Measurements from ENCODE around the gene LRRC51.

DNA sequence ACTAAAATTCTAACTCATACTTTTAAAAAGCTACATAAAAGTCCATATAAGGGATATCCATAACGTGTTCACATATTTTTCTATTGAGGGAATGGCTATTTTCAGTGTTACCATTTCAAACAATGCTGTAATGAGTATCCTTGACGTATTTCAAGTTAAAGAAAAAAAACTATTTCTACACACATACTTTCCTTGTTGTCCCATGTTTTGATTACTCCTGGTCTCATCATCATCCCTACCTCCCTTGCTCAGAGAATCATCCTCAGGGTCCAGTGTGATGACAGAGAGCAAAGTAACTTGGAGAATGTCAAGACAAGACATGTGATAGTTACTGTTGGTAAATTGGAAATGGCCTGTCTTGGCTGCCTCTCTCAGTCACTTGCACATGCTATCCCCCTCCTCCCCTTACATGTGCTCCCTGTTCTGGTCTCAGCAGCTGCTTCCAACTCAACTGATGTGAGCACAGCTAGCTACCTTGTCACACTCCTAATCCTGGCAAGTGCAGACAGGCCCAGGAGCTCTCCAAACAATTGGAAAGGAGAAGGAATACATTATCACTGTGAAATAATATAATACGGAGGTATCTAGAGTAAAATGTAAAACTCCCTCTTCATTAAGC lies 22.1 kb upstream of the LRRC51 start:
- TF ChIP-seq, protein P1, sequence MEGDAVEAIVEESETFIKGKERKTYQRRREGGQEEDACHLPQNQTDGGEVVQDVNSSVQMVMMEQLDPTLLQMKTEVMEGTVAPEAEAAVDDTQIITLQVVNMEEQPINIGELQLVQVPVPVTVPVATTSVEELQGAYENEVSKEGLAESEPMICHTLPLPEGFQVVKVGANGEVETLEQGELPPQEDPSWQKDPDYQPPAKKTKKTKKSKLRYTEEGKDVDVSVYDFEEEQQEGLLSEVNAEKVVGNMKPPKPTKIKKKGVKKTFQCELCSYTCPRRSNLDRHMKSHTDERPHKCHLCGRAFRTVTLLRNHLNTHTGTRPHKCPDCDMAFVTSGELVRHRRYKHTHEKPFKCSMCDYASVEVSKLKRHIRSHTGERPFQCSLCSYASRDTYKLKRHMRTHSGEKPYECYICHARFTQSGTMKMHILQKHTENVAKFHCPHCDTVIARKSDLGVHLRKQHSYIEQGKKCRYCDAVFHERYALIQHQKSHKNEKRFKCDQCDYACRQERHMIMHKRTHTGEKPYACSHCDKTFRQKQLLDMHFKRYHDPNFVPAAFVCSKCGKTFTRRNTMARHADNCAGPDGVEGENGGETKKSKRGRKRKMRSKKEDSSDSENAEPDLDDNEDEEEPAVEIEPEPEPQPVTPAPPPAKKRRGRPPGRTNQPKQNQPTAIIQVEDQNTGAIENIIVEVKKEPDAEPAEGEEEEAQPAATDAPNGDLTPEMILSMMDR (IDR thresholded peaks at IDR 0.05), result no peak
- TF ChIP-seq POLR2AphosphoS5 (IDR thresholded peaks at IDR 0.05), result no peak

Data from transverse colon (tissue), 4 donors.